SU-DHL-6 (cell line): Measurements from ENCODE around the gene COL4A1.

Experiments
- H2AFZ ChIP-seq: fragments of 200-600 bp; sonication (generic); 2 replicates; pipeline ENCODE4 v1.6.1; 2014; ENCODE audit warnings: low read depth, mild to moderate bottlenecking, moderate library complexity, mixed read lengths, antibody characterized with exemption, low read length; ENCODE audit not compliant: severe bottlenecking
- H3F3A ChIP-seq: fragments of 200-600 bp; shearing (Covaris generic); 2 replicates; pipeline ENCODE4 v1.6.0; 2016; ENCODE audit warnings: antibody characterized with exemption, mild to moderate bottlenecking; ENCODE audit not compliant: insufficient read depth
- H3K27ac ChIP-seq: fragments of 200-600 bp; sonication (generic); 2 replicates; pipeline ENCODE4 v1.5.1; 2016; ENCODE audit warnings: low read depth, mild to moderate bottlenecking, low read length, moderate library complexity, mixed read lengths
- H3K27me3 ChIP-seq: fragments of 200-600 bp; sonication (generic), shearing (Covaris generic); 2 replicates; pipeline ENCODE4 v1.6.0; 2014; ENCODE audit warnings: mild to moderate bottlenecking, low read length
- H3K36me3 ChIP-seq: fragments of 200-600 bp; sonication (generic); 2 replicates; pipeline ENCODE4 v1.6.1; 2014; ENCODE audit warnings: mild to moderate bottlenecking, low read length, mixed read lengths
- H3K4me2 ChIP-seq: fragments of 300-600, 200-600 bp; shearing (Covaris generic), sonication (generic); 2 replicates; pipeline ENCODE4 v1.6.0; 2014; ENCODE audit warnings: low read length, low read depth, mild to moderate bottlenecking; ENCODE audit not compliant: poor library complexity, severe bottlenecking
- H3K4me3 ChIP-seq: fragments of 200-600 bp; sonication (generic); 2 replicates; pipeline ENCODE4 v1.5.1; 2014; ENCODE audit warnings: antibody characterized with exemption, low read length, mild to moderate bottlenecking, mixed read lengths; ENCODE audit not compliant: insufficient read depth, poor library complexity, severe bottlenecking
- H3K79me2 ChIP-seq: fragments of 200-600 bp; sonication (generic); 2 replicates; pipeline ENCODE4 v1.6.1; 2014; ENCODE audit warnings: mild to moderate bottlenecking, low read length, moderate library complexity; ENCODE audit not compliant: insufficient read depth
- H3K9ac ChIP-seq: fragments of 200-600 bp; sonication (generic); 2 replicates; pipeline ENCODE4 v1.7.0; 2014; ENCODE audit warnings: mild to moderate bottlenecking, low read length
- H3K9me2 ChIP-seq: fragments of 200-600 bp; sonication (generic); replicated peaks from 2 replicates; pipeline ENCODE4 v1.6.1; 2014; ENCODE audit warnings: low read length; ENCODE audit not compliant: insufficient read depth
- H3K9me3 ChIP-seq: fragments of 200-600 bp; sonication (generic); 2 replicates; pipeline ENCODE4 v1.6.1; 2014; ENCODE audit warnings: low read length, mixed read lengths; ENCODE audit not compliant: insufficient read depth
- H4K20me1 ChIP-seq: fragments of 200-600 bp; sonication (generic); 2 replicates; pipeline ENCODE4 v1.6.1; 2014; ENCODE audit warnings: low read depth, mild to moderate bottlenecking, antibody characterized with exemption, low read length, moderate library complexity, mixed read lengths
- EZH2phosphoT487 ChIP-seq: fragments of 200-600 bp; sonication (generic), shearing (Covaris generic); conservative IDR thresholded peaks from 2 replicates; pipeline ENCODE4 v1.6.1; 2018; ENCODE audit warnings: mild to moderate bottlenecking, antibody characterized with exemption, low read length, moderate library complexity, mixed read lengths
- TF ChIP-seq, protein P1 (sequence below): fragments of 200-600 bp; sonication (generic); IDR thresholded peaks from one replicate; pipeline ENCODE4 v1.5.1; 2017; ENCODE audit warnings: antibody characterized with exemption, mild to moderate bottlenecking, low read length, moderate library complexity; ENCODE audit not compliant: insufficient read depth, poor library complexity, severe bottlenecking

COL4A1 gene

DNA sequence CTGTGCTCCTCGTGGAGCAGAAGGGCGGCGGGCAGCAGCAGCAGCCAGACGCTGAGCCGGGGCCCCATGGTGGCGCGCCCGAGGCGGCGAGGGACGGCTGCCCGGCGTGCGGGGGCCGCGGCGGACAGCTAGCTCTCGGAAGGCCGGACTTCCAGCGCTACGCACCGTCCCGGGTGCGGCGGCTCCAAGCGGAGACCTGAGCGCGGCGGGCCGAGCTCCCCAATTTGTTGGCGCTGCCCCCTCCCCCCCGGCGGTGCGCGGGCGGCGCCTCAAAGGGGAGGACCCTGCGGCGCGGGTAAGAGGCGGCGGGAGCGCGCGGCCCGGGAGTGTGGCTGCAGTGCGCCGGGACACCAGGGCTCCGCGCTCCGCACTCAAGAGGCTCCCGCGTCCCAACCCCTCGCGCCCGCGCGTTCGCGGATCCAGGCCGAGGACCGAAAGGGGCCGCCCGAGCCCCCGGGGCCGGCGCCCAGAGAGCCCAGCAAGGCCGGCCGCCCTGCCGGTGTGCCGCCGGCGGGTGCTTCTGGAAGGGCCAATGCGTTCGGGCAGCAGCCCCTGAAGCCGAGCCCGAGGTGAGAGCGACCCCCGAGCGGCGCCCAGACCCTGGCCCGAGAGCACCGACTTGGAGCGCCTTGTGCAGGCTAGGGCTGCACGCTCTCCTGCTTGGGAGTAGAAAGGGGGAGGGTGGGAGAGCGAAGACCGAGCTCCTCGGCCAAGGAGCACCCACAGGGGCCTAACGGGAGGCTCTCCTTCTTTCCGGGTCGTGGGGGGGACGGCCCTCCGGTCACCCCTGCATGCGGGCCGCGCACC, at the start of gene COL4A1, which contains the start of gene COL4A2:
COL4A1 (minus strand) TSS at position 198 of the 807 bp plus-strand sequence; CDS start at position 68, 130 bp downstream.
COL4A2 (plus strand) TSS at position 325 of the 807 bp plus-strand sequence. CDS start 620 bp downstream, outside the sequence.
- H3K9me3 ChIP-seq = no peaks in the 10 kb centered on the region
- H3K4me3 ChIP-seq = no peak within 1 kb of the TSS
- H2AFZ ChIP-seq = no peak within 1 kb of the TSS
- H3K4me2 ChIP-seq = no peak within 1 kb of the TSS
- H3F3A ChIP-seq = no peaks in the 10 kb centered on the region
- H3K9me2 ChIP-seq = no peaks in the 10 kb centered on the region
- no peaks in the 10 kb centered on the region for H3K27me3 ChIP-seq
- no peak within 1 kb of the TSS for H3K27ac ChIP-seq
- H3K79me2 ChIP-seq = no peaks in the 10 kb centered on the region
- no peak within 1 kb of the TSS for H3K9ac ChIP-seq
- H4K20me1 ChIP-seq = no peaks in the 10 kb centered on the region
- TF ChIP-seq, protein P1, sequence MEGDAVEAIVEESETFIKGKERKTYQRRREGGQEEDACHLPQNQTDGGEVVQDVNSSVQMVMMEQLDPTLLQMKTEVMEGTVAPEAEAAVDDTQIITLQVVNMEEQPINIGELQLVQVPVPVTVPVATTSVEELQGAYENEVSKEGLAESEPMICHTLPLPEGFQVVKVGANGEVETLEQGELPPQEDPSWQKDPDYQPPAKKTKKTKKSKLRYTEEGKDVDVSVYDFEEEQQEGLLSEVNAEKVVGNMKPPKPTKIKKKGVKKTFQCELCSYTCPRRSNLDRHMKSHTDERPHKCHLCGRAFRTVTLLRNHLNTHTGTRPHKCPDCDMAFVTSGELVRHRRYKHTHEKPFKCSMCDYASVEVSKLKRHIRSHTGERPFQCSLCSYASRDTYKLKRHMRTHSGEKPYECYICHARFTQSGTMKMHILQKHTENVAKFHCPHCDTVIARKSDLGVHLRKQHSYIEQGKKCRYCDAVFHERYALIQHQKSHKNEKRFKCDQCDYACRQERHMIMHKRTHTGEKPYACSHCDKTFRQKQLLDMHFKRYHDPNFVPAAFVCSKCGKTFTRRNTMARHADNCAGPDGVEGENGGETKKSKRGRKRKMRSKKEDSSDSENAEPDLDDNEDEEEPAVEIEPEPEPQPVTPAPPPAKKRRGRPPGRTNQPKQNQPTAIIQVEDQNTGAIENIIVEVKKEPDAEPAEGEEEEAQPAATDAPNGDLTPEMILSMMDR = no peak
- TF ChIP-seq EZH2phosphoT487 = no peak
- H3K36me3 ChIP-seq = no peaks in the 10 kb centered on the region

DNA sequence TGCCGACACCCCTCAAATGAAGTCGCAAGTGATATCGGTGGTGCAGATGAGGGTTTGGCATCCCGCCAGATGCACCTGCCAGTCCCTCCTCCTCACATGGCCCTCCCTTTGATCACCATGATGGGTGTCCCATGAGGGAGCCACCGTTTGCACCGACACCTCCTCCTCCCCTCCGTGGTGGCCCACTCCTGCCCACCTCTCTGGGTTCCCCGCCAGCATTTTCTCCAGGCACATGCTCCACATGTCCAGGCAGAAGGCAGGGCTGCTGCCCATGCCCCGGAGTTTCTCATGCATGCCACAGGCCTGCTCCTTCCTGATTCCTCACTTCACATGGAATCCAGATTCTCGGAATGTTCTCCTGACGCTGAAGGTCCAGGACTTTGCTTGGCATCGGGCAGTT, 49.4 kb upstream of the COL4A1 start:
- no peaks in the 10 kb centered on the region for H3K9me2 ChIP-seq
- TF ChIP-seq EZH2phosphoT487 = no peak
- TF ChIP-seq, protein P1 = no peak
- no peaks in the 10 kb centered on the region for H3K36me3 ChIP-seq
- H3K4me3 ChIP-seq = no peak overlapping the region
- H2AFZ ChIP-seq = no peak overlapping the region
- H3K27ac ChIP-seq = no peak overlapping the region
- no peaks in the 10 kb centered on the region for H3F3A ChIP-seq
- H3K4me2 ChIP-seq = no peak overlapping the region
- H3K79me2 ChIP-seq = no peaks in the 10 kb centered on the region
- no peaks in the 10 kb centered on the region for H4K20me1 ChIP-seq
- H3K9me3 ChIP-seq = no peaks in the 10 kb centered on the region
- no peaks in the 10 kb centered on the region for H3K27me3 ChIP-seq
- no peak overlapping the region for H3K9ac ChIP-seq

DNA sequence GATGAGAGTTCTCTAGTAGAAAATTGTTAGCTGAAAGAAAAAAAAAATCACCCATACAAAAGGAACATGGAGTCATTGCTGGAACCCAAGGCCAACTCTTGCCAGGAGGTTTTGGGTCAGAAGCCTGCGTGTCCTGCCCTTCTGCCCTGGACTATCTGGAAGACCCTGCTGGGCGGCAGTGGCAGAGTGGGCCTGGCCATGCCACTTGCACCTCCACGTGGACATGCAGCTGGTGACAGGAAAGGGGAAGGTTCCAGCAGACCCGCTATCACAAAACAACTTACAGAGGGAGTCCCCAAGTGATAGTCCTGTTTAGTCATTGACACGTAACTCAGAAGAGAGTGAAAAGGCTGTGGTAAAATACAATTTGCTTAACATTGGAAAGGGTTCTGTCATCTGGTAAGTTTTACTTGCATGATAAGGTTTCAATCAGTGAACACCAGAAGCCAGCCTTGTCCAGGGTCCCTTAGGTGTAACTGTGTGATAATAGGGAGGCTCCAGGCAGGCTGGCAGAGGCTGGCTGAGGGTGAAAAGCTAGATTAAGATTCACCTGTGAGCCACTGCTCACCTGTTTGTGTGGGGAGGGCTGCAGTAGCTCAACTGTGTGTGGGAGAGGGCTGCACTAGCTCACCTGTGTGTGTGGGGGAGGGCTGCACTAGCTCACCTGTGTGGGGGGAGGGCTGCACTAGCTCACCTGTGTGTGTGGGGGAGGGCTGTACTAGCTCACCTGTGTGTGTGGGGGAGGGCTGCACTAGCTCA, 47.9 kb upstream of the COL4A1 start:
- Histone ChIP-seq H3K36me3 (no peaks in the 10 kb centered on the region), H3K9me2 (no peaks in the 10 kb centered on the region), H3K27ac (no peak overlapping the region), H3K4me3 (no peak overlapping the region), H3F3A (no peaks in the 10 kb centered on the region), H4K20me1 (no peaks in the 10 kb centered on the region), H3K27me3 (no peaks in the 10 kb centered on the region), H2AFZ (no peak overlapping the region), H3K4me2 (no peak overlapping the region), H3K79me2 (no peaks in the 10 kb centered on the region), H3K9me3 (no peaks in the 10 kb centered on the region), H3K9ac (no peak overlapping the region)
- TF ChIP-seq, protein P1 = no peak
- no peak for TF ChIP-seq EZH2phosphoT487
